CD14-positive monocyte (primary cell): ENCODE data around the gene CASP4. TPM values are rescaled to one million over a fixed set of nuclear protein-coding genes. Genes with fewer than 3 reads are reported as not detected.
A peak's percentile ranks its signal among the peaks of the same experiment; 100 is the strongest.

ENCODE experiments used
- DNase-seq, 3 donors: peaks; one replicate each; pipeline ENCODE4 v3.0.0-alpha.2; 2011 to 2022
- H2AFZ ChIP-seq: 2 replicates; pipeline ENCODE4 v1.6.0; 2012; ENCODE audit warnings: mild to moderate bottlenecking, low read depth, low read length, inconsistent platforms; ENCODE audit not compliant: insufficient read depth, poor library complexity, severe bottlenecking
- H3K27ac ChIP-seq, 2 donors: 1 replicate in 1 of 2; 2 replicates in 1 of 2; pipeline ENCODE4 v1.5.1; 2012 to 2013; ENCODE audit warnings: low read length in 2 of 2, control low read depth in 1 of 2, inconsistent platforms in 1 of 2, low read depth in 1 of 2, mild to moderate bottlenecking in 1 of 2
- H3K27me3 ChIP-seq, 2 donors: one replicate each; pipeline versions ENCODE4 v1.6.0 to v1.6.1; 2011 to 2013; ENCODE audit warnings: low read length in 2 of 2; ENCODE audit not compliant: control insufficient read depth in 2 of 2, insufficient read depth in 2 of 2
- H3K36me3 ChIP-seq, 2 donors: replicated peaks in 1 of 2; 1 replicate in 1 of 2; 2 replicates in 1 of 2; pipeline versions ENCODE4 v1.5.1 to v1.6.1; 2012 to 2013; ENCODE audit warnings: low read length in 2 of 2, control low read depth in 1 of 2, inconsistent platforms in 1 of 2, mild to moderate bottlenecking in 1 of 2; ENCODE audit not compliant: insufficient read depth in 2 of 2, control insufficient read depth in 1 of 2
- H3K4me1 ChIP-seq, 2 donors: 1 replicate in 1 of 2; 2 replicates in 1 of 2; pipeline versions ENCODE4 v1.5.1 to v1.6.1; 2012 to 2013; ENCODE audit warnings: low read length in 2 of 2, control low read depth in 1 of 2, inconsistent platforms in 1 of 2, mild to moderate bottlenecking in 1 of 2, moderate library complexity in 1 of 2; ENCODE audit not compliant: insufficient read depth in 2 of 2, control insufficient read depth in 1 of 2
- H3K4me2 ChIP-seq: replicated peaks from 2 replicates; pipeline ENCODE3; 2012; ENCODE audit warnings: low read length, moderate library complexity, mild to moderate bottlenecking; ENCODE audit not compliant: poor library complexity, severe bottlenecking; ENCODE audit errors: extremely low read depth
- H3K4me3 ChIP-seq, 3 experiments: fragments of 200-600 bp in 1 of 3; sonication (generic) in 1 of 3; replicated peaks in 1 of 3; 1 replicate in 2 of 3; 2 replicates in 1 of 3; pipeline ENCODE4 v1.5.1; 2011 to 2013; ENCODE audit warnings: low read length in 3 of 3, mild to moderate bottlenecking in 3 of 3, control low read depth in 2 of 3, low read depth in 2 of 3, inconsistent platforms in 1 of 3, moderate library complexity in 1 of 3
- H3K79me2 ChIP-seq: 2 replicates; pipeline ENCODE4 v1.6.0; 2012; ENCODE audit warnings: mild to moderate bottlenecking, control low read depth, inconsistent platforms, low read length, moderate library complexity; ENCODE audit not compliant: insufficient read depth
- H3K9ac ChIP-seq: 2 replicates; pipeline ENCODE4 v1.6.0; 2017; ENCODE audit warnings: low read length, mild to moderate bottlenecking; ENCODE audit not compliant: insufficient read depth, poor library complexity, severe bottlenecking
- H3K9me3 ChIP-seq, 2 donors: replicated peaks in 1 of 2; 1 replicate in 1 of 2; 2 replicates in 1 of 2; pipeline versions ENCODE4 v1.5.1 to v1.6.1; 2012 to 2013; ENCODE audit warnings: low read length in 2 of 2, control low read depth in 1 of 2; ENCODE audit not compliant: control insufficient read depth in 1 of 2, insufficient read depth in 1 of 2
- H4K20me1 ChIP-seq: 2 replicates; pipeline ENCODE4 v1.6.0; 2012; ENCODE audit warnings: mild to moderate bottlenecking, low read length, control low read depth, moderate library complexity; ENCODE audit not compliant: insufficient read depth
- H3K27ac Mint-ChIP-seq, 7 donors: one replicate each; pipeline ENCODE4 v1.8.0; 2020; ENCODE audit warnings: mild to moderate bottlenecking in 7 of 7, mixed read lengths in 7 of 7, moderate library complexity in 6 of 7, inconsistent platforms in 2 of 7
- H3K27me3 Mint-ChIP-seq, 3 donors: one replicate each; pipeline ENCODE4 v1.8.0; 2021 to 2022; ENCODE audit warnings: low read depth in 3 of 3, mild to moderate bottlenecking in 3 of 3, mixed read lengths in 3 of 3, moderate library complexity in 3 of 3, inconsistent platforms in 1 of 3
- H3K36me3 Mint-ChIP-seq, 2 donors: one replicate each; pipeline ENCODE4 v1.8.0; 2020; ENCODE audit warnings: mixed read lengths in 2 of 2, inconsistent platforms in 1 of 2, mild to moderate bottlenecking in 1 of 2
- H3K4me1 Mint-ChIP-seq: one replicate; pipeline ENCODE4 v1.8.0; 2020; ENCODE audit warnings: mild to moderate bottlenecking, mixed read lengths
- H3K4me3 Mint-ChIP-seq, 2 donors: one replicate each; pipeline ENCODE4 v1.8.0; 2020; ENCODE audit warnings: mild to moderate bottlenecking in 2 of 2, mixed read lengths in 2 of 2, moderate library complexity in 1 of 2
- H3K9me3 Mint-ChIP-seq, 7 donors: one replicate each; pipeline ENCODE4 v1.8.0; 2020 to 2022; ENCODE audit warnings: mixed read lengths in 7 of 7, mild to moderate bottlenecking in 6 of 7, moderate library complexity in 6 of 7, inconsistent platforms in 2 of 7
- CTCF ChIP-seq: fragments of 200-600 bp; IDR thresholded peaks from one replicate; pipeline ENCODE4 v1.8.0; 2022; ENCODE audit warnings: antibody characterized with exemption, mild to moderate bottlenecking
- WGBS: methylation state at CpG from one replicate; pipeline ENCODE4 v1.1.5; 2013; ENCODE audit warnings: missing lambda C conversion rate; ENCODE audit not compliant: insufficient coverage; 5-methylcytosine and 5-hydroxymethylcytosine counted together
- intact Hi-C, 2 donors: fragments of 100-400 bp; cut with micrococcal nuclease; formaldehyde crosslinking; loops; one replicate each; pipeline versions ENCODE4 v1.15.0 to v1.15.1; 2023
- polyA plus RNA-seq, 3 donors: library from polyadenylated mRNA; depleted of rRNA in 1 of 3; unstranded in 2 of 3; stranded (reverse) in 1 of 3; fragments of 300-500 nt in 2 of 3; fragments of >200 nt in 1 of 3; fragmentation: Illumina TruSeq in 2 of 3; gene quantifications; 1 replicate in 2 of 3; 2 replicates in 1 of 3; pipeline ENCODE4 v1.2.3, GENCODE V29; 2012 to 2021

The CASP4 gene
- polyA plus RNA-seq, 3 donors, result 148 to 213 (median 163) TPM

GRCh38 chr11:104967534-104968354, 630 bp downstream of the CASP4 start:
- Mint-ChIP-seq H3K4me3 (peak overlapping the region; percentile 84 to 89), H3K9me3 (peaks cover 1 to 10% (median 4%) of the 10 kb centered on the region in 7 donors), H3K4me1 (peaks cover 43% of the 10 kb centered on the region), H3K36me3 (peaks cover 23 to 28% of the 10 kb centered on the region in 2 donors), H3K27me3 (no peaks in the 10 kb centered on the region), H3K27ac (peak overlapping the region; percentile 95 to 99 (median 97))
- peaks cover 20 to 31% of the 10 kb centered on the region in 2 donors for H3K4me1 ChIP-seq
- peak overlapping the region; percentile 77 to 99 (median 78) for H3K4me3 ChIP-seq
- no peak for TF ChIP-seq CTCF
- H3K9me3 ChIP-seq, result peaks cover under 1% of the 10 kb centered on the region in 2 donors
- H3K27me3 ChIP-seq, result no peaks in the 10 kb centered on the region
- H3K9ac ChIP-seq, result peak overlapping the region; percentile 83
- H4K20me1 ChIP-seq, result peaks cover 3% of the 10 kb centered on the region
- peak overlapping the region; percentile 31 to 96 for H3K27ac ChIP-seq
- peaks cover 56% of the 10 kb centered on the region for H3K79me2 ChIP-seq
- H3K36me3 ChIP-seq, result peaks cover 0 to 26% of the 10 kb centered on the region in 2 donors
- peak overlapping the region; percentile 84 for H3K4me2 ChIP-seq
- no CpG with 5 or more reads among the region's 11 CpGs for WGBS
- DNase-seq, result peak in 1 of 3 donors; percentile 7
- intact Hi-C loops, result loop anchor here in 1 of 2 donors (5.0 kb wide), 1 partner anchor 70 kb away; the partner anchor contains the start of gene CASP1
- H2AFZ ChIP-seq, result peak overlapping the region; percentile 56

- peak overlapping the region; percentile 84 for H3K4me2 ChIP-seq
- no peak for TF ChIP-seq CTCF
- intact Hi-C loops, result loop anchor here in 1 of 2 donors (5.0 kb wide), 1 partner anchor 72 kb away; the partner anchor contains the start of gene CASP1
- Mint-ChIP-seq H3K27me3 (no peaks in the 10 kb centered on the region), H3K9me3 (peaks cover 0 to 6% (median 0%) of the 10 kb centered on the region in 7 donors), H3K27ac (peak overlapping the region in 4 of 7 donors; percentile 26 to 79 (median 56)), H3K4me1 (peaks cover 55% of the 10 kb centered on the region), H3K36me3 (peaks cover 41 to 42% of the 10 kb centered on the region in 2 donors), H3K4me3 (peak overlapping the region; percentile 34 to 68)
- peaks cover 20 to 31% of the 10 kb centered on the region in 2 donors for H3K4me1 ChIP-seq
- peaks cover 76% of the 10 kb centered on the region for H3K79me2 ChIP-seq
- H3K9me3 ChIP-seq, result no peaks in the 10 kb centered on the region
- no peak for DNase-seq
- H2AFZ ChIP-seq, result no peak overlapping the region
- H4K20me1 ChIP-seq, result peaks cover 23% of the 10 kb centered on the region
- H3K4me3 ChIP-seq, result peak overlapping the region in 1 of 3 experiments; percentile 78
- H3K27ac ChIP-seq, result peak overlapping the region in 1 of 2 donors; percentile 60
- H3K36me3 ChIP-seq, result peaks cover 8 to 46% of the 10 kb centered on the region in 2 donors
- H3K27me3 ChIP-seq, result no peaks in the 10 kb centered on the region
- no peak overlapping the region for H3K9ac ChIP-seq
- WGBS, result 100% methylated on average over 1 of the region's 5 CpGs
These were observed 2.6 kb downstream of the CASP4 start for GRCh38 chr11:104965735-104966134.
